ENCODE measurements around the gene PTPRD.

DNA sequence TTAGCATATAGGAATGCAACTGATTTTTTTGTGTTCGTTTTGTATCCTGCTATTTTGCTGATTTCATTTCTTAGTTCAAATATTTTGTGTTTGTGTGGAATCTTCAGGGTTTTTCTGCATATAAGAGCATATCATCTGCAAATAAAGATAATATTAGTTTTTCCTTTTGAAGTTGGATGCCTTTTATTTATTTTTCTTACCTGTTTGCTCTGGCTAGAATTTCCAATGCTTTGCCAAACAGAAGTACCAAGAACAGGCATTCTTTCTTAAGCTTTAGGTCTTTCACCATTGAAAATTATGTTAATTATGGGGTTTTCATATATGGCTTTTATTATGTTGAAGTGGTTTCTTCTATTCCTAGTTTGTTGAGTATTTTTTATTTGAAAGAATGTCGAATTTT is 2308.1 kb downstream of the PTPRD start:
- no peak for TF ChIP-seq CTCF (IDR thresholded peaks at IDR 0.05)
- TF ChIP-seq POLR2A (IDR thresholded peaks at IDR 0.05), result no peak
